IPS-18c (cell line): ENCODE measurements around the gene MICAL1.

Experiments
- H3K4me3 ChIP-seq: 2 replicates; pipeline ENCODE4 v1.7.0; 2013; ENCODE audit warnings: low read depth, mild to moderate bottlenecking, low read length, moderate library complexity; ENCODE audit not compliant: insufficient read depth
- H3K9me3 ChIP-seq: one replicate; pipeline ENCODE4 v1.6.1; 2013; ENCODE audit warnings: mild to moderate bottlenecking, low read length, moderate library complexity; ENCODE audit not compliant: control insufficient read depth, insufficient read depth

MICAL1 gene

DNA sequence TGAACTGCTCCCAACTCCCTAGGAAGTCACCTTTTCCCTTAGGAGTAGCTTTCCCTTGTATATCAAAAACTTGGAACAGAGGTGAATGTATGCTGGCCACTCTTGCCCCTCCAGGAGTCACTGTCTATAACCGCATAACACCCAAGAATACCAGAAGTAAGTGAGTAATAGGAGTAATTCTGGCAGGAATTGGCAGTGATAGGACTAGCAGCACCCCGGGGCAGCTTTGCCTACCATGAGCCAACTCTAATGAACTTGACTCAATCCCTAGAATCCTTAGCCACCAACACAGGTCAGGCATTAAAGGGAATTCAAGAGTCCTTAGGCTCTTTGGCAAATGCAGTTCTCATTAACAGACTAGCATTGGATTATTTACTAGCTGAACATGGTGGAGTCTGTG lies 44.5 kb downstream of the MICAL1 start:
- H3K4me3 ChIP-seq: no peak overlapping the region
- no peaks in the 10 kb centered on the region for H3K9me3 ChIP-seq

DNA sequence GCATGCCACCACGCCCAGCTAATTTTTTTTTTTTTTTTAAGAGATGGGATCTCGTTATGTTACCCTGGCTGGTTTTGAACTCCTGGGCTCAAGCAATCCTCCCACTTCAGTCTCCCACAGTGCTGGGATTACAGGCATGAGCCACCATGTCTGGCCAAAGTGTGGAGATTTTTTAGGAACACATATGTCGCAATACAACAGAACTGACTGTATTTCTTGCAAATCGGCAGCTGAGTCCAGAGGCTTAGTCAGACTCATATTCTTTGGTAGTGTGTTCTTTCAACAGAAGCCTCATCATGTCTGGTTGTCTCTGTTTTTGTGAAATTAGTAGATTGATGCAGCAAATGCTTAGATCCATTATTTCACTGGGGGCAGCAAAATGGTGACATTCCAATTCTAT lies 49.4 kb downstream of the MICAL1 start:
- no peak overlapping the region for H3K4me3 ChIP-seq
- H3K9me3 ChIP-seq: no peaks in the 10 kb centered on the region

DNA sequence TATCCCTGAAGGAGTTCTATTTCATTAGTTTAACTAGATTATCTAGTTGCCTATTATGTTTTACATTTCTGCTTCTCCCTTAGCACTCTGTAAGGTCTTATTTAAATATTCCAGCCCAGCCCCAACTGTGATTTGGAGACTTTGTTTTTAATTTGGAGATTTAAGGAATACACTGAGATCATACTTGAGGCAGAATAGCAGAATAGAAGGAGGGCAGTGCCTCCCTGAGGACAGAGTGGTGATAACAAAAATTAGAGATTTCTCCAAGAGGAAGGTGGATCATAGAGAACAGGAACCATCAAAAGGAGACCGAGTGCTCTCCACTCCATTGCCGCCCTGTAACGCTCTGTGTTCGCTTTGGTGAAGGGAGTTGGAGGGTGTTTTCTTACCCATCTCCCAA lies 58.6 kb downstream of the MICAL1 start:
- H3K9me3 ChIP-seq: no peaks in the 10 kb centered on the region
- H3K4me3 ChIP-seq: no peak overlapping the region

DNA sequence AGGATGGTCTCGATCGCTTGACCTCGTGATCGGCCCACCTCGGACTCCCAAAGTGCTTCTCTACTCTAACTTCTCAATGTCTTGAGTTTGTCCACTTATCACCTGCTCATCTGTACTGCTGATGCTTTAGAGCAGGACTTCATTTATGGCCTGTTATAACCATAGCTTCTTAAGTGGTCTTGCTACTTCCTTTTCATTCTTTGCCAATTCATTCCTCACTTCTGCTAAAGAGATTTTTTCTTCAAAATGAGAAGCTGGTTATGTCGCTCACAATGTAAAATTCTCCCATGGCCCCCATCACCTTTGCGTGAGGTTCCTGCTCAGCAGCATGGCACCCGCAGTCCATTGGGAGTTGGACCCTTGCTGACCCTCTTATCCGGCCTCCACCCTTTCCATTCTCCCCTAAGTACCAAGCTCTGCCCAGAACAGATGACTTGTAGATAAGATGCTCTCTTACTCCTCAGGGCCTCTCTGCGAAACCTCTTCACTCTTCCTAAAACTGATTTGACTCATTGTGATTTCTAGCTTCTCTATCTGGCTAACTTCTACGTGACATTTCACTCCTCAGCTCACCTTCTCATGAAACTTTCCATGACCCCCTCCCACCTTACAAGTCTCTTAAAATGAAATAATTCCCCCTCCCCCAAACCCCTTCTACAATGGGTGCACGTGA lies 59.4 kb downstream of the MICAL1 start:
- Histone ChIP-seq H3K4me3 (no peak overlapping the region), H3K9me3 (no peaks in the 10 kb centered on the region)
